HL-60/S4 treated with phorbol 12-myristate 13-acetate at 8.2 ng/mL for 4 days and 3 days (cell line): ENCODE results near the gene ZYG11A.

Experiments
- in situ Hi-C: fragments of 300-500 bp; cut with MboI; formaldehyde crosslinking; loops from 2 replicates; pipeline ENCODE4 v1.15.0; 2022; ENCODE audit warnings: low sequenced_read_pairs

ZYG11A gene

GRCh38 chr1:52876843-52877242, 34.3 kb downstream of the ZYG11A start:
- in situ Hi-C loops, result no loop called here

- in situ Hi-C loops, result no loop called here
Measured at GRCh38 chr1:52877554-52877953, 35.0 kb downstream of the ZYG11A start.

- in situ Hi-C loops, result no loop called here
Measured at GRCh38 chr1:52880206-52880605, 37.6 kb downstream of the ZYG11A start.

- in situ Hi-C loops, result no loop called here
Measured at GRCh38 chr1:52887483-52887882, 44.9 kb downstream of the ZYG11A start.

GRCh38 chr1:52892424-52893215, 50.1 kb downstream of the ZYG11A start:
- in situ Hi-C loops, result no loop called here

GRCh38 chr1:52899445-52899894, 56.9 kb downstream of the ZYG11A start:
- in situ Hi-C loops, result no loop called here

- in situ Hi-C loops, result loop anchor here (25.0 kb wide), 1 partner anchor 287 kb away; the partner anchor contains the start of gene CPT2
Measured at GRCh38 chr1:52900402-52900801, 57.8 kb downstream of the ZYG11A start.

GRCh38 chr1:52901384-52901783, 58.8 kb downstream of the ZYG11A start:
- in situ Hi-C loops, result loop anchor here (25.0 kb wide), 1 partner anchor 286 kb away; the partner anchor contains the start of gene CPT2

GRCh38 chr1:52904208-52904926, 61.8 kb downstream of the ZYG11A start:
- in situ Hi-C loops, result loop anchor here (25.0 kb wide), 1 partner anchor 283 kb away; the partner anchor contains the start of gene CPT2

GRCh38 chr1:52904927-52905698, 62.6 kb downstream of the ZYG11A start:
- in situ Hi-C loops, result loop anchor here (25.0 kb wide), 1 partner anchor 282 kb away; the partner anchor contains the start of gene CPT2

GRCh38 chr1:52906135-52906603, 63.6 kb downstream of the ZYG11A start:
- in situ Hi-C loops, result loop anchor here (25.0 kb wide), 1 partner anchor 281 kb away; the partner anchor contains the start of gene CPT2

- in situ Hi-C loops, result loop anchor here (25.0 kb wide), 1 partner anchor 280 kb away; the partner anchor contains the start of gene CPT2
Measured at GRCh38 chr1:52907068-52907811, 64.7 kb downstream of the ZYG11A start.

- in situ Hi-C loops, result loop anchor here (25.0 kb wide), 1 partner anchor 280 kb away; the partner anchor contains the start of gene CPT2
Measured at GRCh38 chr1:52907812-52908153, 65.2 kb downstream of the ZYG11A start.

- in situ Hi-C loops, result loop anchor here (25.0 kb wide), 1 partner anchor 276 kb away; the partner anchor contains the start of gene CPT2
Measured at GRCh38 chr1:52911541-52911940, 69.0 kb downstream of the ZYG11A start.

GRCh38 chr1:52913014-52913413, 70.5 kb downstream of the ZYG11A start:
- in situ Hi-C loops, result loop anchor here (25.0 kb wide), 1 partner anchor 274 kb away; the partner anchor contains the start of gene CPT2

- in situ Hi-C loops, result loop anchor here (25.0 kb wide), 1 partner anchor 274 kb away; the partner anchor contains the start of gene CPT2
Measured at GRCh38 chr1:52913537-52913936, 71.0 kb downstream of the ZYG11A start.

- in situ Hi-C loops, result loop anchor here (25.0 kb wide), 1 partner anchor 273 kb away; the partner anchor contains the start of gene CPT2
Measured at GRCh38 chr1:52914463-52914862, 71.9 kb downstream of the ZYG11A start.

GRCh38 chr1:52915211-52915854, 72.8 kb downstream of the ZYG11A start:
- in situ Hi-C loops, result loop anchor here (25.0 kb wide), 1 partner anchor 272 kb away; the partner anchor contains the start of gene CPT2

GRCh38 chr1:52915855-52916220, 73.3 kb downstream of the ZYG11A start:
- in situ Hi-C loops, result loop anchor here (25.0 kb wide), 1 partner anchor 271 kb away; the partner anchor contains the start of gene CPT2
